NCI-H345 (cell line): Measurements from ENCODE around the gene RFC2.

Source experiments
- DNase-seq: peaks from one replicate; lab custom pipeline; 2025; lab: John Stamatoyannopoulos, UW

RFC2 gene

DNA sequence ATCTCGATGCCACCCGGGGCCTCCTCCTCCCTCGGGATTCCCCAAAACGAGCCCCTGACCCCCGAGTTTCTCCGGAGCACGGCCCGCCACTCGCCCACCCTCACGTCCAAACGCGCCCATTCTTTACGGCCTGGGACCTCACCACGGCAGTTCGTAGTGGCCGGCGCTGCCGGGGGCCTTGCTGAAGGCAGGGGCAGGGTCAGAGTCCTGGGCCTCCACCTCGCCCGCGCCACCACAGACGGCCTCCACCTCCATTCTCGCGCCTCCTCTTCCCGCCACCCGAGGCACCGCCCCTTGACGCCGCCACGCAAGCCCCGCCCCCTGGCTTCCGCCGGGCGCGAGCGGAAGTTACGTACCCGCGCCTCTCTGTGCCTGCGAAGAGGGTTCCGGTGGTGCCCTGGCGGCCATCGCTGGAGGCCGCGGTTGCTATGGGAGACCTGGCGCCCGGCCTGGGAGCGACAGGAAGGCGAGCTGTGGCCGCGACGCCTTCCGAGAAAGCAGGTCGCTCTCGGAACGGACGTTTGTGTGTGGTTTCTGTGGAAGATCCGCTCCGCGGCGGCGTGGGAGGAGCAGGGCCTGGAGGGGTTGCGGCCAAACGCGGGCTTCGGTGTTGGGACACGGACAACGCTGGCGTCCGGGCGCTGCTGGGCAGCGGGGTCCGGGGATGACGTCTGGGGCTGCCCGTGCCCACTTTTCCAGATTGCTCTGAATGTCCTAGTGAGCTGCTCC, at the start of gene RFC2:
Gene RFC2, minus strand, starts transcription at position 271 of the 729 bp plus-strand sequence. Its CDS starts 16 bp downstream, at position 255.
- peak; percentile 96 for DNase-seq

DNA sequence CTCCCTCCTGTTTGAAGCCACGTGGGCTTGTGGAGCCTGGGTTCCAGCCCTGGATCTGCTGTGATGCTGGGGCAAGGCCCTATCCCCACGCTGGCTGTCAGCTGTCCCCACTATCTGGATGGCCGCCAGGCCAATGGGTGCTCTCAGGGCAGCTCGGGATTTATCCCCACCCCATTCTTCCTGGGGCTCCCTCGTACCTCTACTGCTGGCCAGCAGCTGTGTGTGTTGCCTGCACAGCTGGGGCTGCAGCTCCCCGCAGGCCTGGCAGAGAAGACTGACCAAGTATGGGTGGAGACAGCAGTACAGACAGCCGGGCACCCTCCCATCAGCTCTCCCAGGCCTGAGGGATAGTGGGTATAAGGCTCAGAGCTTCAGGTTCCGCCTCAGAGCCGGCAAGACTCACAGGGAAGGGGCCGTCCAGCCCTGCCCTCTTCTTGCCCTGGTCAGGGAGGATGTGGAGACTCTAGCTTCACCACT, 48.6 kb upstream of the RFC2 start:
- DNase-seq, result no peak

DNA sequence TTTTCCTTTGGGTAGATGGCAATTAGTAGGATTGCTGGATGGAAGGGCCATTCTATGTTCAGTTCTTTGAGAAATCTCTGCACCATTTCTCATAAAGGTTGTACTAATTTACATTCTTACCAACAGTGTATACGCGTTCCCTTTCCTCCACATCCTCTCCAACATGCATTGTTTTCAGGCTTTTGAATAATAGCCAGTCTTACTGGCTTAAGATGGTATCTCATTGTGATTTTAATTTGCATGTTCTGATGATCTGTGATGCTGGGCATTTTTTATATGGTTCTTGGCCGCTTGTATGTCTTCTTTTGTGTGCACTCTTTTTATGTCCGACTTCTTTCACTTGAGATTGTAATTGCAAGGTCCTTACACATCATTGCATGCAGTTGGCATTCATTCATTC, 46.7 kb upstream of the RFC2 start:
- DNase-seq, result no peak

DNA sequence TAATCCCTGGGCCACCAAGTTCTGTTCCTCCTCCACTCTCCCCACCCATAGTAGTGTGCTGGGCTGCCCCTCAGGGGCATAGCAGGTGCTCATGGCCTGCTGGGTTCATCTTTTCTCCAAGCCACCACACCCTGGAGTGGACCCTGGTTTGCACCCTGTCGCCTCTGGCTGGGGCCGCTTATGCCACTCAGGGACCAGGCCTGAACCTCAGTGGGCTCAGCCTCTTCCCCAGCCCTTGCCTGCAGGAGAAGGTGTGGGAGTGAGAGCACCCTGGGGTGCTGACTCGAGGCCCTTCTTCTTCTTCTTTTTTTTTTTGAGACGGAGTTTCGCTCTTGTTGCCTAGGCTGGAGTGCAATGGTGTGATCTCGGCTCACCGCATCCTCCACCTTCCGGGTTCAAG, 45.2 kb upstream of the RFC2 start:
- no peak for DNase-seq

DNA sequence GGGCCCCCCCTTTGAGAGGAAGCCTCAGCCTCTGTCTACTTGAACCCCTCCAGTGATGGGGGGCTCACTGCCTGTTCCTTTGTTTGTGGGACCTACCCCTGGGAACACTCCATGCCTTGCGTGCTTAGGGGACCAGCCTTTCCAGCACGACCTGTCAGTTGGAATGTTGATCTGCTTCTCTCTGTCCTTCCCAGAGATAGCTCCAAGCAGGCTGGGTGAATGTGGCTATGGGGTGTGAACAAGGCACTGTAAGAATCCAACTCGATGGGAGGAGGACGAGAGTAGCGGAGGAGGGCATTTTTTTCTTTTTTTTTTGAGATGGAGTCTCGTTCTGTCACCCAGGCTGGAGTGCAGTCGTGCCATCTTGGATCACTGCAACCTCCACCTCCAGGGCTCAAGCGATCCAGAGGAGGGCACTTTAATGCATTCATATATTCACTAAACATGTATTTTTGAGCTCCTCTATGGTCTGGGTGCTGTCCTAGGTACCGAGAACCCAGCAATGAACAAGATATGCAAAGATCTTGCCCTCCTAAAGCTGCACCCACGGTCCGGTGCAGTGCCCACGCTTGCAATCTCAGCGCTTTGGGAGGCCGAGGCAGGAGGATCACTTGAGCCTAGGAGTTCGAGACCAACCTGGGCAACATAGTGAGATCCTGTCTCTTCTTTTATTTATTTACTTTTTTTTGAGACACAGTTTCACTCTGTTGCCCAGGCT, 43.5 kb upstream of the RFC2 start:
- DNase-seq, result no peak

DNA sequence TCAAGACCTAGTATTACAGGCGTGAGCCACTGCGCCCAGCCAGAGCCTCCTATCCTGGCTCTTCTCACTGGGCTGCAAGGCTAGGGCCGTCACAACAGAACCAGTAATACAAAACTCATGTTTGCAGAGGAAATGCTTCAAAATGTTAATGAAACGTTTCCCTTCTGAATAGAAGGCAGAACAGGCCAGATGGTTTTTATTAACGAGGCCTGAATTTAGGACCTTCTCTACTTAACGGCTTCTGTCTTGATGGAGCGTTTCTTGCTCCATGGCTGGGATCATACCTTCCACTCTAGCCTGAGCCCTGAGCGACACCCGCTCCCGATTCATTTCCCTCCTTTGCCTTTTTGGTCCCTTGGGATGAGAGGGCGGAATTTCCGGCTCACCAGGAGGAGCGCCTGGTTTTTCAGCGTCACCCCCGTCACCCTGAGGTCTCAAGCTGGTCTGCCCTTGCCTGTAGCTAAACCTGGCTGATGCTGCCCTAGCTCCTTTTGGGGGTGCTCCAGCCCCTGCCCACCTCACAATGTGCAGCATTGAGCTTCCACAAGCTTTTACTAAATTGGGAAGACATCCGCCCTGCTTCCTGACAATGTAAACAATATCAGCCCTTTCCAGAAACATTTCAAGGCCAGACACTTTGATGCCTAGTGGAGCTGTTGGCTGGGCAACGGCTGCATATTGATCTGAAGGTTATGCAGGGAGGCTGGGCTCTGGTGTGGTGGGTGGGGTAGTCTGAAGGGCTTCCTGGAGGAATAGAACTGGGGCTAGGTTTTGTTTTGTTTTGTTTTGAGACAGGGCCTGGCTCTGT, 40.2 kb upstream of the RFC2 start:
- no peak for DNase-seq

DNA sequence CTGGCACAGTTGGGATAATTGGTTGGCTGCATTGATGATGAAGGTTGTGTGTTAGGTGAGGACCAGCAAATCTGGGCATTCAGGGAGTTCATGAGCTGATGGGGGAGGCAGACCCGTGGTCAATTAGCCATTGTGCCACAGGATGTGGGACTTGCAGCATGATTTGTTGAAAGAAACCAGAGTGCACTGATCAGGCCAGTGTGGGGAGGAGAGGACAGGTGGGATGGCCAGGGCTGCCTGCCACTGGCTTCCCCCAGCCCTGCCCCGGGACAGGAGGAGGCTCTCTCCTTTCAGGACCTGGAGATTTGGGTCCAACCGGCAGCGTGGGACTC, 39.3 kb upstream of the RFC2 start:
- no peak for DNase-seq

DNA sequence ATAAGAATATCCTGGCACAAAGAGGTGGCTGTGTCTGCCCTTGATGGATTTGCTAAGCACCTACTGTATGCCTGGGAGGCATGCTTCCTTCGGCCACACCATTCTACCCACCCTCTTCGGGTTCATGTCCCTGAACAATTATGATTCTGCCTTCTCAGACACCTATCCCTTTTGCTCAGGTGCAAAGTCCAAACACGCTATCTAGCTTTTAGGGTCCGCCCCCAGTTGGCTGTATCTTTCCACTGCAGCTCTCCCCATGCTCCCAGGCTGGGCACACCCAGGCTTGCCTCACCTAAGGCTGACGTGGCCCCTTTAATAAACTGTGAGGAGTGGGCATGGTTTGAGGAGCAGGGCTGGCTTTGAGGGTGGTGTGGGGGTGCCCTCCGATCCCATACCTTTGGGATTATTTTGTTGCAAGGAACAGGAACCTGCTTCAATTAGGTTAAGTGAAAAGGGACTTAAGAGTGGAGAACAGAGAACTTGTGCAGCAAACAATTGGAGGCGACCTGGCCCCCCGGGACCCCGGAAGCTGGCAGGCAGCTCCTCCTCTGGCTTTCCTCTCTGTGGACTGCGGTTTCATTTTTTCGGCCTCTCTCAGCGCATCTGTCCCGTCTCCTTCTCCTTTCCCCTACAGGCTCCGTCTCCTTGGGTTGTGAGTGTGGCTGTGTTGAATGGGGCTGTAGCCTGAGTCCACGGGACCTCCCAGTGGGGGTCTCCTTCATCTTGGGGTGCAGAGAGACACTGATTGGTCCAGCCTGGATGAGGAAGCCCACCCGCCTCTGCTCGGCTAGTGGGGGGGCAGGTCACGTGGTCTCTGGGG, 38.8 kb upstream of the RFC2 start:
- no peak for DNase-seq

DNA sequence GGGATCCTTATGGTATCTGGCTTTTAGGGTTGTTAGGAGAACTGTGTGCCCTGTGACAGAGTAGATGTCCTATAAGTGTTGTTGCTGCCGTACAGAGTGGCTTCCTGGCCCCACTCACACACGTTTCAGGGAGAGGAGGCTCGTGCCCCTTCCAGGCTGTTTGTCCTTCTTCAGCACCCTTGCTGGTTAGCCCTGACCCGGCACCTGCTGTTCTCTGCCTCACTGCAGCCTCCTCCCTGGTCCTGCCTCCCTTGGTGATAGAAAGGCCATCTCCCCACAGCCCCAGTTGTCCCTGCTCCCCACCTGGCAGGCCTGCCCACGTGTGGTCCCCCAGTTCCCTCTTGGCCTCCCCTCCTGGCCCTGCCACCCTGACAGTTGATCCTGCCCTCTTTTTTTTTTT, 37.3 kb upstream of the RFC2 start:
- no peak for DNase-seq

DNA sequence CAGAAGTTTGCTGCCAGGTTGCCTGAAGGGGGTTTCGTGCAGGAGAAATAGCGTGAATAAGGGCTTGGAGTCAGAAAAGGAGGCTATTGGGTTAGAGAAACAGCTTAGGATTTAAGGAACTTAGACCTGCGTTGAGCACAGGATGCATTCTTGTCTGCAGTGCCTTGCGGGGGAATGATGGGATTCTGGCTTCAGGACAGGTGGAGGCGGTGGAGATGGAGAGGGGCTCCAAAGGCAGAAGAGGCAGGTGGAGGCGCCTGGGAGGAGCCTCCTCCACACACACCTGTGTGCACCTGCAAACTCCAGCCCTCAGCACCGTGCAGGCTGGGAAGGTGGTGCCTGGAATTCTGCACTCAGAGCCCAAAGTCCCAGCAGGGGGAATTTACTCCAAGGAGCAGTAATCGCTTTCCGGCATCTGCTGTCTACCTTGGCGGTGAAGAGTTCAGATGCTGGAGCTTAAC, 36.8 kb upstream of the RFC2 start:
- DNase-seq, result peak; percentile 17

DNA sequence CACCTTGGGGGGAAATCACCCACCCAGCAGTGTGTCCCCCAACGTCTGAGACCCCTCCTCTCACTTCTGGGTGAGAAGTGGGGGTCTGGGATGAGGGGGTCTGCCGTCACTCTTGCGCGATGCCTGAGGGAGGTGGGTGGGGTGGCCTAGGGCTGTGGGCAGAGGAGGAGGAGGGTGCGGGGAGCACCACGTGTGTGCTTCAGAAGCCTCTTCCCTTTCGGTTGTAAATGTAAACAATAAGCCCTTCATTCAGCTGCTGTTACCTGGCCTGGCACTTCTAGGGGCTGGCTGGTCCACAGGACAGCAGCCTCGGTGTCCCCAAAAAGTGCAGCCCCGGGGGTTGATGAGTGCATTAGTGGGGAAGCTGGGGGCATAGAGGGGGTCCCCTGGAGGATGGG, 36.4 kb upstream of the RFC2 start:
- no peak for DNase-seq

DNA sequence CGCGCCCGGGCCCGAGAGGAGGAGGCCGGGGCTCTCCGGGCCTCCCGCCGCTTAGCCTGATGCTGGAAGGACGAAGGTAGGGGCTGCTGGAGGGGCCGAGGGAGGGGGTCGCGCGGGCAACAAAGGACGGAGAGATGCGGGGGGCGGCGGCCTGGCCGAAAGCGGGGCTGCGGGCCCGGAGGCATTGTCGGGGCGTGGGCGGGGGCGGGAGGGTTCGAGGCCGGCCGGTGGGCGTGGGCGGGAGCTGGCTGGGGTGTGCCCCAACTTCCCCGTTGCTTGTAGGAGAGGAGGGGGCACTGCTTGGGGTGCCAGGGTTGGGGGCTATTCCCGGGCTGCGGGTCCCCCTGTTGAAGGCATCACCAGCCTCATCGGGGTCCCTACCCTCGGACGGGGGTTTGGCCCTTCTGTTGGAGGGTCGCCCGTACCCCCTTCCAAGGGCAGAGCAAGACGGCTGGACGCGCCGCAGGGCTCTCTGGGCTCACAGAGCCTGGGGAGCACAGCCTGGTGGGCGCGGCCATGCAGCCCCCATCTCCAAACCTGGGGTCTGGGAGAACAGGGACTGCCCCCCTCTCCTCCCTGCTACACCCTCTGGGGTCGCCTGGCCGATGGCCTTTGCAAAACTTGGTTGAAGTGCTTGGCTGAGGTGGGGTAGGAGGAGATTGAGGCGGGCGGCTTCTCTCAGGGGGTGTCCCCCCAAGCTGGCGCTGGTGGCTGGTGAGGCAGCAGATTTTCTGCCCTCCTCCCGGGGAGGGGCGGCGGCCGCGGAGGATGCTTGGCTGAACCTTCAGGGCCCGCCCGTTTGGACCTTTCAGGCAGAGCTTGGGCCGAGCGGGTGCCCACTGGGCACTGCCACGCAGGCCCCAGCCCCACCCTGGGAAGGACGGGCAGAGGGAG, 35.7 kb upstream of the RFC2 start:
- peak; percentile 33 for DNase-seq

DNA sequence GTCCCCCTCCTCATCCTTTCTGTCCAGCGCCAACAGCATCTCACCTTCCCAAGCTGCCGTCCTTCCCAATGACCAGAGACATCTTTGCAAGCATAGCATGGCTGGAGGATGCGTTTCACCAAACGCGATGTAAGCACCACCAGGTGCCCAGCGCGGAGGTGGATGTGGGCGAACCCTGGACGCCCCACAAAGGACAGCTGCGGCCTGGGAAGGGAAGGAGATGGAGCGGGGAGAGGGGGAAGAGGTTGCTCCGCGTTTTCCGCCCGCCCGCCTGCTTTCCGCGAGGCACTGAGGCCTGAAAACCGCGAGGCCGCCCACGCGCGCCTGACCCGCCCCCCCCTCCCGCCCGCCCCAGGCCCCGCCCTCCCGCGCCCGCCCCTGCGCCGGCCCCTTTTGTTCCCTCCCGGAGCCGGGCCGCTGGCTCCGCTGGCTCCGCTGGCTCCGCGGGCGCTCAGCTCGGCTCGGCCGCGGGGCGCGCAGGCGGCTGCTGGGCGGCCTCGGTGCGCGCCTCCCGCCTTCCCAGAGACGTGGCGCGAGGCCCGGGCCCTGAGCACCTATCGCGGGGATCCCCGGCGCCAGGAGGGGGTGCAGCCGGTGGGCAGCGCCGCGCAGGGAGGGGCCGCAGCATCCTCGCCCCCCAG, 34.9 kb upstream of the RFC2 start, which contains the start of gene CLIP2:
Gene CLIP2, plus strand, starts transcription at position 390 of the 641 bp plus-strand sequence. CDS start 28,140 bp downstream, outside the sequence.
- DNase-seq, result peak; percentile 78

DNA sequence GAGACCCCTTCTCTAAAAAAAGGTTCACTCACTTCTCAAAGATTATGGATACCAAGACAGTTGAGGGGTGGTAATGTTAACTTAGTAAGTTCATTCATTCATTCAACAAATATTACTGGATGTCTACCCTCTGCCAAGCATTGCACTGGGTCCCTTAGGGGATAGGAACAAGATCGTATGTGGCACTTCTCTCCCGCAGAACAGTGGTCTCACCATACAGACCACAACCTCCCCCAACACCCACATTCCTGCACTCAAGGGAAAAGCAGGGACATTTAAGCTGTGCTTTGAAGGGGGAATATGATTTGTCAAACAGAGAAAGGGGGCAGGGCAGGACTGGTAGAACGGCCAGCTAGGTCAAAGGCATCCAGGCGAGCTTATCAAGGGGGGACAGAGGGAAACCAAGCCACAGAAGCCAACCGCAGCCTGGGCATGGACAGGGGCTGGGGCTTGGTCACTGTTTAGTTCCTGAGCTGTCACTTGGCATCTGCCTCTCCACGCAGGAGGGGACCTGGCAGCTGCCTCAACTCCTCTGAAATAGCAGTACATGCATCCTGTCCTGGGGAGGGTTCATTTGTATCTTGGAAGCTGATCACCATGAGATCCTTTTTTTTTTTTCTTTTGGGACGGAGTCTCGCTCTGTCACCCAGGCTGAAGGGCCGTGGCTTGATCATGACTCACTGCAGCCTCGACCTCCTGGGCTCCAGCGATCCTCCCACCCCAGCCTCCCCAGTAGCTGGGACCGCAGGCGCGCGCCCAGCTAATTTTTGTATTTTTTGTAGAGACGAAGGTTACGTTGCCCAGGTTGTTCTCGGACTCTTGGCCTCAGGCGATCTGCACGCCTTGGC, 34.1 kb upstream of the RFC2 start:
- DNase-seq, result no peak

DNA sequence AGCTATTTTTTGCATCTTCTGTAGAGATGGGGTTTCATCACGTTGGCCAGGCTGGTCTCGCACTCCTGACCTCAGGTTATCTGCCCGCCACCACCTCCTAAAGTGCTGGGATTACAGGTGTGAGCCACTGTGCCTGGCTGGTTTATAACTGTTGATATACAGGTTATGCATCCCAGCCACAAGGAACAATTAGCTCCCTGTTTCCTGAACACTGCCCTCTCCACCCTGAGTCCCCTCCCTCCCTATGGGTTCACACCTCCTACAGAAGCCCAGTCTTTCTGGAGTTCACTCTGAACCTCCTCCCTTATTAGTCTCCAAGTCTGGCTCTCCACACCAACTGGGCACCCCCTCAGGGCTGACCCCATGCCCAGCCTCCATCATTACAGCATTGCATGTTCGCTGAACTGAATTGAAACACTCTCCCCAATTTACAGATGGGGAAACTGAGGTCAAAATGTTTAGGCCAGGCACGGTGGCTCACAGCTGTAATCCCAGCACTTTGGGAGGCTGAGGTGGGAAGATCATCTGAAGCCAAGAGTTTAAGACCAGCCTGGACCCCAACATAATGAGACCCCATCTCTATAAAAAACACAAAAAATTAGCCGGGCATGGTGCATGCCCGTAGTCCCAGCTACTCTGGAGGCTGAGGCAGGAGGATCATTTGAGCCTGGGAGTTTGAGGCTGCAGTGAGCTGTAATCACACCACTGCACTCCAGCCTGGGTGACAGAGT, 33.3 kb upstream of the RFC2 start:
- DNase-seq, result no peak

DNA sequence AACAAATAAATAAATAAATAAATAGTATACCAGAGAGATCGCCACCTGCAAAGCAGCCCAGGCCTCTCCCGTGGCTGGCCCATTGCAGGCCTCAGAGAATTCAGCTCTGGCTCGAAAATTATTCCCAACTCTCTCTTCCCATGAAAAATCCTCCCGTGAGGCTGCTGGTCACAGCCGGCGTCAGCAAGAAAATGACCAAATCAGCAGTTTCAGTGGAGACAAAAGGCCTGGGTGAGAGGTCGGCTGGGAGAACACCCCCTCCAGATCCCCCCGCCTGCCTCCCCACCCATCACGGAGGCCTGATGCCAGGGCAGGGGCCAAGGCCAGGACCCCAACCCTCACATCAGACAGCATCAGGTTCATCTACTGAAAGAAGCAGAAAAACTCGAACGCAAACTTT, 31.9 kb upstream of the RFC2 start:
- DNase-seq, result no peak

DNA sequence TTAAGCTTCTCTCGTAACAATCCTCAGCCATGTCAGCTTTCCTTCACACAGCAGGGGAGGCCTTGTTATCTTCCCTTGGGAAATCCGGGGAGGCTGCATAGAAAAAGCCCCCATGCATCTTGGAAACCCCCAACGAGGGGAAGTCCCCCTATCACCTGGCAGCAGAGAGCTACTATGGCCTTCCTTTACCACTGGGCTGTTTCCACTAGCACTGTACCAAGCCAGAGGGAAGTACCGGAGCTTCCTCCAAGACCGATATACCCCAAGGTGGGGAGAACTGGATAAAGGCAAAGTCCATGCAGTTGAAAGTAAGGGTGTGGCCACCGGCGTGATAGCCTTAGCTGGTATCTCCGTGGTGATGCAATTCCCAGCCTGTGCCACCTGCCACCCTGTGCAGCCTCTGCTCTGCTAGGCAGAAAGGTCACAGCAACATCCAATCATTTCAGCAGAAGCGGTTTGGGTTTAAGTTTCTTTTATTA, 30.6 kb upstream of the RFC2 start:
- DNase-seq, result no peak

DNA sequence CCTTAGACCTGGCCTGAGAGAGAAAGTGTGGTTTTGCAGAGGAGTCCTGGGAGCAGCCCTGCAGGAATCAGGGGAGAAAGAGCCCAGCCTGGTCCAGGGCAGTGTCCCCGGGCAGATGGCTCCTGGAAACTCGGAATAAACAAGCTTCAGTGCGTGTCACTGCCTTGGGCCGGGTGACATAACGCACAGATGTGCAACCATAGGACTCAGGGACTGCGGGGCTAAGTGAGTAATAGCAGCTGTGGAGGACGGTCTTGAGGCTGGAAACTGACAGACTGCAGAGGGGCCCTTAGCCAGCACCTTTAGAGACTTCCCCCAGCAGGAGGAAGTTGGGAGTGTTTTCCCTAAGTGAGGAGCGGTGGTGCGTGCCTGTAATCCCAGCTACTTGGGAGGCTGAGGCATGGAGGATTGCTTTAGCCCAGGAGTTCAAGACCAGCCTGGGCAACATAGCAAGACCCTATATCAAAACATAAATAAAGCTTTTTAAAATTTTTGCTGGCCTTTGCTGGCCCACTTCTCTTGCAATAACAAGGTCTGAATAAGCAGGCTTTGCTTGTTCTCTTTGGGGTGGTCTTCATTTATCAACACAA, 29.8 kb upstream of the RFC2 start:
- no peak for DNase-seq
